Activated CD4-positive, alpha-beta T cell treated with anti-CD3 and anti-CD28 coated beads, Interleukin-2, amount 50 U/mL, for 4 hours (primary cell): ENCODE measurements around the gene KCNAB2.

Source experiments
- DNase-seq, 2 experiments: peaks; one replicate each; pipeline ENCODE4 v3.0.0-alpha.2; 2020

KCNAB2 gene

DNA sequence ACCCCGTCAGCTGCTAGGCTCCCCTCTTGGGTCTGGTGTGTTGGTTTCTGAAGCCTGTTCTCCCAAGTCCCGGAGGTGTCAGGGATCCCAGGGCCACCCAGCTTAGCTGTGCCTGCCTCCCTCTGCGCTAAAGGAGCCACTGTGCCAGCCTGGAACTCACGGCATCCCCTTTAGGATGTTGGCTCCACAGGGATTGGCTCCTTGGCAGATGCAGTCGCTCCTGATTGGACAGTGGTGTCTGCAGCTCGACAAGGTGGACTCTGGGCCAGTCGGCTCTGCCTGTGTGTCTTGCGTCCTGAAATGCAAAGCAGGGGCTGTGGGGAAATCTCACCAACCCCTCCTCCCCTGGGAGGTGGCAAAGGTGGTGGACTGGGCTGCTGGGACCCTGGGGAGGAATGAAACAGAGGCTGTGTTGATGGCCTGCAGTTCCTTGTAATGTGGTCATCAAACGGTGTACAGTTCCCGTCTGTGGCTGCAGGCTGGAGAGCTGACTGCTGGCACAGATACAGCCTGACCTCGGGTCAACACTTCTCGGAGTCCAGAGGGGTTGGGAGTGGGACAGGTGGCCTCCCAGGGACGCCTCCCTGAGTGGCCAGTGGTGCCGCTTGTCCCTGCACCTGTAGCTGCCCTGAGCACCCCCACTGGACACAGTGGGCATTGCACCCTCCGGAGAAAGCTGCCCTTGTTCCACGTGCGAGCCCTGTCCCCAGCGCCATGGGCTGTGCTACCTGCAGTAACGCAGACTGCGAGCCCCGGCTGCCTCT lies 11.5 kb upstream of the KCNAB2 start:
- DNase-seq, result peak; percentile 28 to 31

DNA sequence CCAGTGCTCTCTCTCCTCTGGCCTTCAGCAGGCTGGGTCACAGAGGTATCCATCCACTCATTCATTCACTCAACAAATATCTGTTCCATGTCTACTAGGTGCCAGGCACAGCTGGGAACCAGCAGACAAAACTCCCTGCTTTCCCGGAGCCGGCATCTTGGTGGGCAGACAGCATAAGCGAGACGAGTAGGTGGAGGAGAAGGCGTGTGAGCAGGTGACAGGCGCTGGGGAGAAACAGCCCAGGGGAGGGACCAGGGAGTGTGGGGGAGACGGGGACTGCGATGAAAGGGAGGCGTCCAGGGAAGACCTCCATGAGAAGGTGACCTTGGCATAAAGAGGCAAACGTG lies 11.0 kb upstream of the KCNAB2 start:
- no peak for DNase-seq

DNA sequence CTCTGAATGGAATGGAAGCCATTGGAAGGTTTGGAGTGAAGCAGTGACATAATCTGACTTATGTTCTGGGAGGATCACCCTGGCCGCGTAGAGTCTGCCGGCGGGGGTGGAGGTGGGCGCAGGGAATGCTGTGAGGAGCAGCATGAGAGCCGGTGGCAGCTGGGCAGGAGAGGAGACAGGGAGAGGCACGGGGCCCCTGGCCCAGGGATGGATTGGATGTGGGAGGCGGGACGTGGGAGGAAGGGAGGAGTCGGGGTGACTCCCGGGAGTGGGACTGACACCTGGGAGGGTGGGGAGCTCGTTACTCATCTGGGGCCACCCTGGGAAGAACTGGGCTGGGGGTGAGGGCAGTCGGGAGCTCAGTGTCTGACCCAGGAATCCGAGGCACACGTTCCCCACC lies 10.4 kb upstream of the KCNAB2 start:
- DNase-seq, result no peak

DNA sequence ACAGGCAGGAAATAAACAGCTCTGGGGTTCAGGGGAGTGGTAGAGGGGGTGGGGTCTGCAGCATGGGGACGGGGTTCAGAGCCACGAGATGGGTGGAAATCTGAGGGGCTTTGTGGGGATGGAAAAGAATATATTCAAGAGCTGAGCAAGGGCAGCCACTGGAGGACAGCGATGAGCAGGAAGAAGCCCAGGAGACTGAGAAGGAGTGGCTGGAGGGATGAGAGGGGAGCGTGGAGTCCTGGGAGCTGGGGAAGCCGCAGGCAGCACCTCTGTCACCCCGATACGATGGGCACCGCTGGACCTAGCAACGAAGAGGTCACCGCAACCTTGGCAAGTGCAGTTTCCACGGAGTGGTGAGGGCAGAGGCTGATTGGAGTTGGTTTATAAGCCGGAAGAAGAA lies 10.0 kb upstream of the KCNAB2 start:
- no peak for DNase-seq

DNA sequence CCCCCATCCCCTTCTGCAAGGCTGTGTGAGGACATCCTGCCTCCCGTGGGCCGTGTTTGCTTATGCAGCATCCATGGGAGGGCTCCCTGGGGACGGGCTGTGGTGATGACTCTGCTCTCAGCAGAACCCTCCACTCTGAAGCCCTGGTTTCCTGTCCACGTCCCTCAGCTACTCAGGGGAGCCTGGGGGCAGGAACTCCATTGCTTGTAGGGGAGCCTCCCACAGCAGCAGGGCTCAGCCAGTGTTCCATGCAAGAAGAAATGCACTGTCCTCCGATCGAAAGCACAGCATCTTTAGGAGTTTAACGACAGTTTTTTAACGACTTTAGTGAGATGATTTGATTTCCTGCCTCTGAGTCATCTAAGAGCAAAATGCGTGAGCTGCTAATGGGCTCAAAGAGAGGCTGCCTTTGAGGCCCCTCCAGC lies 8.3 kb upstream of the KCNAB2 start:
- DNase-seq, result no peak

DNA sequence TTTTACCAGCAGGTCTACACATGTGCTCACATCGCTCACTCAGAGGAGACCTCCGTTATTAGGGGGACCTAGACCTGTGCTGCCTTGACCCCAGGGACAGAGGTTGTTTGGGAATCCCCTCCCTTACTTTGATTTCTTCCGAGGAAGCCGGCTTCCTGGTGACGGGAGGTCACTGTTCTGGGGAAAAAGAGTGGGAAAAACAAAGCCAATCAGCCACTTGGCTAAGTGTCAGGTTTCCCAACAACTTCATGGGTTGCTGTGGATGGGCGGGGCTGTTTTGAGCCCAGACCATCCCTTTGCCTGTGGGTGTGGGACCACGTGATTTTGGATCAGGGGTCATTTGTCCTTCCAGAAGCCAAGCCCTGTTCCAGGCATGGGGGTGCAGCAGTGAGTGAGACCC lies 7.1 kb upstream of the KCNAB2 start:
- no peak for DNase-seq

DNA sequence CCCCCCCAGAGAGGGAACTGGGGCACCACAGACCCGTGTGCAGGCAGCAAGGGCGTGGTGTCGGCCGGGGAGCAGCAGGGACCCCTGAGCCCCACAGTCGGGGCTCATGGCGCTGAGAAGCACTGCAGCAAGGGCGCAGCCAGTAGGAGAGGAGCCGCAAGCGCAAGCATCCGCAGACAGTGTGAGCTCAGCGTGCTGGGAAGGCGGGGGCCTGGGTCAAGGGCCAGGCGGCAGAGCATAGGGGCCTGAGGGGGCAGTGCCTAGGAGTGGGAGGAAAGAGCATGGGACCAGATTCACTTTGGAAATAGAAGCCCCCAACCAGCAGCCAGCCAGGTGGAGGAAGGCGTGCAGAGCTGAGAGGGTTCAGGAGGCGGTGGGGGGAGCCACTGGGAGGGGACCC lies 6.7 kb upstream of the KCNAB2 start:
- no peak for DNase-seq

DNA sequence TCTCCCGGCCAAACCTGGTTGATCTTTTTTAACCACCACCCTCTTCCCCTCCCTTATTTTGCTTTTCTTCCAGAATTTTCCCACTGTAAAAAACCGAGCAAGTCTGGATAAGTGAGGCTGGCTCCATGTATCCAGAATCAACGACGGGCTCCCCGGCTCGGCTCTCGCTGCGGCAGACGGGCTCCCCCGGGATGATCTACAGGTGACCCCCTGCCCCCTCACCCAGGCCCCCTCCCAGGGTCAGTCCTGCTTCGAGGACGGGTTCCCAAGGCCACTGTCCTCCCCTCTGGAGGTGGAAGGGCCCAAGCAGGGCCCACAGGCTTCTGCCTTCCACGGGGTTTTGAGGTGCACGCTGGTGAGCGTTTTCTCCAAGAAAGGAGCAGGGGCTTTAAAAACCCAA lies 5.2 kb upstream of the KCNAB2 start:
- no peak for DNase-seq

DNA sequence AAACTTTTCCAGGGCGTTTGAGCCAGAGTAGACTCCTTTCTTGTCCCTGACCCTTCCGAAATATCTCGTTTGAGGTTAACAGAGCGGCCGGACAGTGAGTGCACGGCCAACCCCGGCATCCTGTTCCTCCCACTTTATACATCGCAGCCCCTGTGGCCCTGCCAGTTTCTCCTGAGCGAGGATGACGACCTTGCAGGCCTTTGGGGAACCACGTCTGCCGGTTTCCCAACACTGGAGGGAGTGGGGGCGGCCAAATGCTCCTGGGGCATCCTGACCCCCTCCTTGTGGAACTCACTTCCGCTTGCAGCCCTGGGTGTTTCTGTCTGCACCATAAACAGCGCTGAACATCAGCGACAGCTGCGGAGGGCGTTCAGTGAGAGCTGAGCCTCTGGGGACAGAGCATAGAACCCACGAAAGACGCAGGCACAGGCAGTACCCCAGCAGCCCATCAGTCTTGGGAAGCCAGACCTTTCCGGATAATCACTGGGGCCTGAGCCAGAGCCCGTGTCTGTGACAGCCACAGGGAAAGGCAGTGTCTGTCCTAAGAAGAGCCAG lies 4.8 kb upstream of the KCNAB2 start:
- DNase-seq, result no peak

DNA sequence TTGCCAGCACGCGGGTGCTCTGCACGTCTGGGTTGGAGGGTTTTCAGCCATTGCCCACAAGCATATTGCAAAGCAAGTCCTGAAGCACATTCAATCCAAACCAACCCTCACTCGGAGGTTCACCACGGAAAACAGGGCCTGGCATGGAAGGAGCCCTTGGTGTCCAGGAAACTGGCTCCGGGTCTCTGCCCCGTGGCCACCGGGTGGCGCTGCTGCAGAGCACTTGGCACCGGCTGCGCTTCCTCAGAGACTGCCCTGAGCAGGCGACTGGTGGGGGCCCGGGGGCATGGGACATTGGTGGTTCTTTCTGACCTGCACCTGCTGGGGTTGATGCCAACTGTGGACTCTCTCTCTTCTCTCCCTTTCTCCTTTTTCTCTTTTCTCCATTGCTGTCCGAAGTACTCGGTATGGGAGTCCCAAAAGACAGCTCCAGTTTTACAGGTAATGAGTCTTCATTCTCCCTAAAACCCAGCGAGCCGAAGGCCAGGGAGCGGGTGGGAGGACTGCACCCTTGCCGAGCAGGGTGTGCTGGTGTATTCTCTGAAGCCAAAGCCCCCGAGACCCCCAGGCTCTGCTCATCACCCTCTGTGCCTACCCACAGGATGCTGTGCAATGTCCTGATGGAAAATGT lies 4.1 kb upstream of the KCNAB2 start:
- DNase-seq, result no peak

DNA sequence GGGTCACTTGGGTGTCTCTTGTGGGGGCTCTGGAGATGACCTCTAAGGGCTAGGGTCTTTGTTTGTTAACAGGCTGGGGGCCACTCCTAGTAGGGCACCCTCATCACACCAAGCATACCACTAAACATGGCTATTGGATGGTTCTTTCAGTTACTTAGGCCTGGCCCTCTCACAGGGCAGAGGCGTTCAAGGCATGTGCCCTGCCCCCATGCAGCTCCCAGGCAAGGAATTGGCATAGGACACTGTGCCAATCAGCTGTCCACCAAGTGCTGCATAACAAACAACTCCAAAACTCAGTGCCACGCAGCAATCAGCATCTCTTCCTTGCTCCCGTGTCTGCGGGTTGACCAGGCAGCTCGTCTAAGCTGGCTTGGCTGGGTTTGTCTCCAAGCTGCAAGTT lies 2.1 kb upstream of the KCNAB2 start:
- no peak for DNase-seq

DNA sequence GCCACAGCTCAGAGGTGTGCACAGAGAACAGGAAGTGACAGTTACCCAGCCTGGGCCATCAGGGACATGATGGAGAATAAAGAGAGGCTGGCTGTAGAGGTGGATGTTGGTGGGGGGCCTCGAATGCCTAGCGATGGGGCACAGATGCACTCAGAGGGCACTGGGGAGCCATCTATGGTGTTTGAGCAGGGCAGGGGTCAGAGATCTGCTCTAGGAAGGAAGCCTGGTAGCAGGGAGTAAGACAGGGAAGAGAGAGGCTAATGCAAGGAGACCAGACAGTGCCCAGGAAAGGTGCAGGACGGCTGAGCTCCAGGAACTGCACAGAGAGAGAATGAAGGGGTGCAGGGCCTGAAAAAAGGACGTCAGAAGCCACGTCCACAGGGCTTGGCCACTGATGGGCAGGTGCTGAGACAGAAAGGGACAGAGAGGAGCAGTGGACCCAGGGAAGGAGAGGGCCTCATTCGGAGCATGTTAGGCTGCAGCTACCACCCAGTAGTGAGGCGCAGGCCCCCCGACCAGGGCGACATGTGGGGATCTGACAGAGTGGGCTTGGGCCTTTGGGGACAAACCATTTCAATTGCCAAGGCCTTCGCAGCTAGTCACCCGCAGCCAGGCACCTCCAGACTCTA lies 1.1 kb upstream of the KCNAB2 start:
- DNase-seq, result no peak

DNA sequence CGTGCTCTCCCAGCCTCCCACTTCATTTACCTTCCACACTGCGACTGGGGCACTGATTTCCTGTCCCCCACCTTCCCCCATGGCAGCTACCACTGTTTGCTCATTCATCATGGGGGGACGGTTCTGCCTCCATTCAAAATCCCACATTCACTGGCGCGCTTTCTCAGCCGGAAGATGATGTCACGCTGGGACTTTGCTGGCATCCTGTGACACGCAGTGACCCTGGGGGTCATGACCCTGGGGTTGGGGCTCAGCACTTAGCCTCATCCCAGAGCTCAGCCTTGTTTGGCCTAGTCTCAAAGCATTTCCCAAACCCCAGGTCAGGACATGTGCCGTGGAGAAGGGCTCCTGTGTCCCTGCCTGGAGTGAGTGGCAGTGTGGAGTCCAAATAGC lies 582 bp upstream of the KCNAB2 start:
- no peak for DNase-seq

DNA sequence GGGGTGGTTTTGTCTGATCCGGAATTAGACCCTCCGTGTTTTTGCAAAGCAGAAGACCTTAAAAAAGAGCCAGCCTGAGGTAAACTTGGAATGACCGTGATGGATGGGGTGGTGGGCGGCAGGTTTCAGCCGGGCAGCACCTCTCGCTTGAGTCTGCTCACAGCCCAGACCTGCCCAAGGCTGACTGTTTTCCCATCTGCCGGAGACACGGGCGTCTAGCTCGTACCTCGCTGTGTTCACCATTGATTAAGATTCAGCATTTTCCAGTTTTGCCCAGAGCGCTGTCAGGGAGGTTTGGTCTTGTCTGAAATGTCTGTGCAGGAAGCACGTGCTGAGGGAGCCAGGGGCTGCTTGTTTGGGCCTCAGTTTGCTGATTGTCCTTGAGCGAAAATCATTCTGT lies 591 bp downstream of the KCNAB2 start:
- no peak for DNase-seq

DNA sequence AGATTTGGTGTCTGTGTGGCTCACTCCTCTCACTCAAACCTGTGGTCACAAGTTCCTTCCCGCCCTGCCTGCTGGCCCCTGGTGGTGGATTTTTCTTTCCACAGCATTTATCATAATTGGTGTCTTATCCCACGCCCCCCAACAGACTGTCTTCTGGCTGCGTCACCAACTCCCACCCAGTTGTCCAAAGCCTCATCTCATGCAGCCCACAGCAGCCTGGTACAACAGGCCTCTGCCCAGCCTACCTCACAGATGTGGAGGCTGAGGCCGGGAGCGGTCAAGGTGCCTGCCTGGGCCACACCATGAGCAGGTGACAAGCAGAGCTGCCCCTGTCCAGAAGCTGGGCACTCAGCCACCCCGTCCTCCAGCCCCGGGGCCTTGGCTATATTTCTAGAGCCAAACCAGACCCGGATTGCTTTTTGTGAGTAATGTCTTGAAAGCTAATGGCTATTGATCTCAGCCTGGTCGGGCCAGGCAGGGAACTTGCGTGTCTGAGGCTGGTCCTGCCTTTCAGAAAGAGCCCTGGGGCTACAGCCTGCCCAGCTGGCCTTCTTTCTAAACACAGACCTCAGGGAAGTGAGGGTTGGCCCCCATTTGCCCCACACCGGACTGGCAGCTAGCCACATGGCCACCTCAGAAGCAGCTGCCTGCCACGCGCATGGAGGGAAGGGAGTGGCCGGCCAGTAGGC lies 2.6 kb downstream of the KCNAB2 start:
- DNase-seq, result no peak

DNA sequence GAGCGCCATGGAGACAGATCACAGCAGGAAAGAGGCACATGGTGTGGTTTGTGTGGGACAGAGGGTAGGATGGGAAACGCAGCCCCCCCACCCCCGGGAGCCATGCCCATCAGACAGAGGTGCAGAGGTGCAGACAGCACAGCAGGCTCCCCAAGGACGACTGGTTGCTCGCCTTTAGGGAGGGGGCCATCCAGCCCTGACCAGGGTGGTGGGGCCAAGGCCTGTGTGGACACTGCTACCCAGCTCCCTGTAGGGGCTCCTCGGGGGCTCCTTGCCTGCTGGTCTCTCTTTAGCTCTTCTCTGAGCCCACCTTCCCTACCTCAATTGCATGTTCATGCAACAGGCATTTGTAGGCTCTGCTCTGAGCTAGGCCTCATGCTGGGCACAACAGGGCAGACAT lies 3.7 kb downstream of the KCNAB2 start:
- DNase-seq, result no peak

DNA sequence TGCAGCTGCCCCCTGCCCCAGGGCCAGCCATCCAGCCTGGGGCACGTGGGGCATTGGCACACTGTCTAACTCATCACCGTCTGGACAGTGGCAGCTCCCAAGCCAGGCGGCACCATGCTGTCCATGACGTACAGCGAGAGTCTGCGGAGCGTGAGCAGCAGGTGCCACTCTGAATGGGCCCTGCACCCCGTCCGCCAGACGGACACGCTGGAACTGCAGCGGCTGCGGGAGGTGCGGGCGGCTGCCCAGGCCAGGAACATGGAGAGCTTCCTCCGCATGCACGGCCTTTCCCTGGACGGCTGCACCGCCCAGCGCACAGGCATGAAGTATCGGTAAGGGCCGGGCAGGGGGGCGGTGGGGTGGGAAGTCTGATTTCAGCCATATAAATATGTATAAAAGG lies 5.7 kb downstream of the KCNAB2 start:
- DNase-seq, result no peak

DNA sequence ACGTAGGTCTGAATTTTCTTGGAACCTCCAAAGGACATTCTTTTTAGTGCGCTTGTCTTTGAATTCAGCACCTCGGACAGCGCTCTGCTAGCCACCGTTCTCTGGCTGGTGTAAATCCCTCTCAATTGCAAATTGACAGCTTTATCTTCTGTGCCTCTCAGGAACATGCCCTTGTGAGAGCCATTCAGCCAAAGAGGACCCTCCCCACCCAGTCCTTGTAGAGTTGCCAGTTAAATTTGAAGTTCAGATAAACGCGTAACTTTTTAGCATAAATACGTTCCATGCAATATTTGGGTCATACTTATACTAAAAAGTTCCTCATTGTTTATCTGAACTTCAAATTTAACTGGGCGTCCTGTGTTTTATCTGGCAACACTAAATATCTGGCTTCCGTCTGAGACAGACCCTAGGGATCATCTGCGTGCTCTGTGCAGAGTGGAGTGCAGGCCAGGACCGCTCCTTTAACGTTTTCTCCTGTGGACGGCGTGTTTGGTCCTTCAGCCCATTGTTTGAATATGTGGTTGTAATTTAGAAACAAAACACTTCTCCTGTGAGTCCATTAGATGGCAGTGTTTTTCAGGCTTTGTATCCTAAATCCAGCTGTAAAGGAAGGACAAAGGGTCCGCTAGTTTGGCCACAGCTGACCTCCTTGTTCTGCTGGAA lies 7.0 kb downstream of the KCNAB2 start:
- peak; percentile 25 to 33 for DNase-seq

DNA sequence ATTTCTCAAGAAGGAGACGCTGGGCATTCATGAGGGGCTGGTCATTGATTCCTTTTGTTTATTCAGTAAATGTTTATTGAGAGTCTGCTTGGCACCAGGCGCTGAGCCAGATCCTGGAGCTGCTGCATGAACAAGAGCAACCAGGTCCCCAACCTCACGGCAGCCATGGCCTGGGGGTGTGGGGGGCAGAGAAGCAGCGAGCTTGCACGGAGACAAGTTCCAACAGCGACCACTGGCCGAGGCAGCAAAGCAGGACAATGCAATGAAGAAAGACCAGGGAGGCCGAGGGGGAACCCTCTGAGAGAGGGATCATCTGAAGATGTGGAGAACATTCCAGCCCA lies 7.5 kb downstream of the KCNAB2 start:
- no peak for DNase-seq

DNA sequence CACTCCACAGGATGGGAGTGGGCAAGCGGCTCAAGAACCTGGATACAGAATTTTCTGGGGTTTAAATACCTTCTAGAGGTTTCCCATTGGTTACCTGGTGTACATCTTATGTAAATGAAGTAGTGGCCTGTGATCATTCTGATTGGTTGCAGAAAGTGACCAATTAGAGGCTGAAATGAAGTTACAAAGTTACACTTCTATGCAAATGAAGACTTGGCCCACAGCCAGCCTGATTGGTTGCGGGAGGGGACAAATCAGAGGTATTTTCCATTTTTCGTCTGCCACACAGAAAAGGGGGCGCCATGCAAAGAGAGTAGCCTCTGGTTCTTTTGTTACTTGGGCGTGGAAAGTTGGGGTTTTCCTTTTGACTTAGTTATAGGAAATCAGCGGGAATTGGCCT lies 8.9 kb downstream of the KCNAB2 start:
- DNase-seq, result no peak

DNA sequence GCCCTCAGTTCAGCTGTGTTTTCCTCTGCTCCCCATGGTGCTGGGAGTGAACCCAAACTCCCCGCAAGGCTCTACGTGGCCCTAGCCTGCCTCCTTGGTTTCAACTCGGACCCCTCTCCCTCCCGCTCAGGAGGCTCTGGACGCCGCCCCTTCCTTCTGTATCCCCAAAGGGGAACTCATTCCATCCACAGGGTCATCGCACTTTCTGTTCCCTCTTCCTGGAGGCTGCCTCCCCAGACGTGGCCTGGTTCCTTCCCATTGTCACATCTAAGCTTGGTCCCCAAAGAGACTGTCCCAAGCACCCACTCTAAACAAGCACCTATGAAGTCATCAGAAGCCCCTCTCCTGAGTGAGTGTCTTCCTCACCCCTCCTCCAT lies 10.9 kb downstream of the KCNAB2 start:
- DNase-seq, result no peak

DNA sequence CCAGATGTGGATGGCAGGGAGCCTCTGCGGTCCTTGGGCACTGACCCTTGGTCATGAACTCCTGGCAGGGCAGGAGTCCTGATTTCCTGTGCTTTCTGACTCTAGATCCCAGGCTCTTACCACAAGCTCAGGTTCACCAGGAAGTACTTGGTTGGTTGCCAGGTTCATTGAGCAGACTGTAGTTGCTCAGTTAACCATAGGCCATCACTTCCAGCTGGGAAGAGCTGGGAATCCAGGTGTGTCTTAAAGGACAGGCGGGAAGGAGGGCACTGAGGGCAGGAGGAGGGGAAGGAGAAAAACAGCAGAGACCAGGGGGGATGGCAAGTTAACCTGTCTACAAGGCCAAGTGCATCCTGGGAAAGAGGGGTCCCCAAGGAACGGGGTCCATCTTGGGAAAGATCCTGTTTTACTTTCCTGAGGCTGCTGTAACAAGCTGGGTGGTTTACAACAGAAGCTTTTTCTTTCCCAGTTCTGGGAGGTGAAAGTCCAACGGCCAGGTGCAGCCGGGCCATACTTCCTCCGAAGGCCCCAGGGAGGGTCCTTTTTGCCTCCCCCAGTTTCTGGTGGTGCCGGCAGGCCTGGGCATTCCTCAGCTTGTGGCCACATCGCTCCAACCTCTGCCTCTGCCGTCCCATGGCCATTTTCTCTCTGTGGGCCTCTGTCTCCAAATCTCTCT lies 11.6 kb downstream of the KCNAB2 start:
- no peak for DNase-seq

DNA sequence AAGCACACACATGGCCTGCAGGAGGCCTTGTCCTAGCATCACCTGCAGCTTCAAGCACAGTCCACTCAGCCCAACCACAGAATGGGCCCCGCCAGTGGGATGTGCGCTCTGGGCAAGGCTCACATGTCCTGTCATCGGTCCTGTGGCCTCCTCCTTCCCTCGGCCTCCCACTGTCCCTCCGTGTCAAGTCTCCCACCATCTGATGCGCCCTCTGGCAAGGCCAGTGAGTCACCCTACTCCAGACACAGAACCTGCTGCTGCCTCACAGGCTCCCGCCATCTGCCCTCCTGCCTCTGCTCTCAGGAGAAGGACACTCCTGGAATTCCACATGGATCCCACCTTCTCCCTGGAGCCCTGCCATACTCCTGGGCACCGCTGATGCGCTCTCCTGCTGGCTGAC lies 14.2 kb downstream of the KCNAB2 start:
- no peak for DNase-seq
